NCI-H2196 (cell line): Measurements from ENCODE around the gene MID1.

ENCODE experiments used
- DNase-seq: peaks from one replicate; lab custom pipeline; 2025; ENCODE audit not compliant: unreplicated experiment; lab: John Stamatoyannopoulos, UW

MID1 gene

GRCh38 chrX:10533696-10534365 is 86.6 kb downstream of the MID1 start:
- no peak for DNase-seq

- no peak for DNase-seq
These were observed 88.5 kb downstream of the MID1 start for GRCh38 chrX:10531927-10532326.

- DNase-seq, result no peak
These were observed 91.0 kb downstream of the MID1 start for GRCh38 chrX:10529344-10529743.

- no peak for DNase-seq
These were observed 93.9 kb downstream of the MID1 start for GRCh38 chrX:10526451-10526850.

GRCh38 chrX:10525381-10526120 is 94.8 kb downstream of the MID1 start:
- no peak for DNase-seq

GRCh38 chrX:10524578-10524977 is 95.8 kb downstream of the MID1 start:
- no peak for DNase-seq

GRCh38 chrX:10519761-10520160 is 100.6 kb downstream of the MID1 start:
- DNase-seq, result no peak

- DNase-seq, result no peak
These were observed 101.1 kb downstream of the MID1 start for GRCh38 chrX:10519278-10519677.

GRCh38 chrX:10518073-10518472 is 102.3 kb downstream of the MID1 start:
- DNase-seq, result no peak

GRCh38 chrX:10516781-10517322 is 103.5 kb downstream of the MID1 start:
- no peak for DNase-seq

GRCh38 chrX:10514891-10515290 is 105.5 kb downstream of the MID1 start:
- no peak for DNase-seq

GRCh38 chrX:10513974-10514373 is 106.4 kb downstream of the MID1 start:
- no peak for DNase-seq

GRCh38 chrX:10512741-10513140 is 107.6 kb downstream of the MID1 start:
- no peak for DNase-seq

GRCh38 chrX:10512258-10512657 is 108.1 kb downstream of the MID1 start:
- DNase-seq, result no peak

- no peak for DNase-seq
These were observed 111.0 kb downstream of the MID1 start for GRCh38 chrX:10509397-10509796.

- no peak for DNase-seq
These were observed 111.5 kb downstream of the MID1 start for GRCh38 chrX:10508891-10509290.

- no peak for DNase-seq
These were observed 112.5 kb downstream of the MID1 start for GRCh38 chrX:10507876-10508275.

- no peak for DNase-seq
These were observed 113.2 kb downstream of the MID1 start for GRCh38 chrX:10507181-10507580.

- no peak for DNase-seq
These were observed 113.6 kb downstream of the MID1 start for GRCh38 chrX:10506781-10507180.

GRCh38 chrX:10505726-10506125 is 114.7 kb downstream of the MID1 start:
- DNase-seq, result no peak

- no peak for DNase-seq
These were observed 117.4 kb downstream of the MID1 start for GRCh38 chrX:10502961-10503360.

- DNase-seq, result no peak
These were observed 118.8 kb downstream of the MID1 start for GRCh38 chrX:10501611-10502010.
